HG03520 (cell line): ENCODE data around the gene RADIL.
"Not testable (repeated sequence)": the region's sequence is repeated elsewhere in the genome, so short reads cannot be mapped to it uniquely, and the experiment has no call there.

ENCODE experiments used
- ATAC-seq: cut with Tn5 transposase; IDR thresholded peaks from one replicate; pipeline ENCODE4 v1.9.1; 2021; ENCODE audit warnings: mild to moderate bottlenecking, moderate library complexity; ENCODE audit not compliant: unreplicated experiment

Gene RADIL

DNA sequence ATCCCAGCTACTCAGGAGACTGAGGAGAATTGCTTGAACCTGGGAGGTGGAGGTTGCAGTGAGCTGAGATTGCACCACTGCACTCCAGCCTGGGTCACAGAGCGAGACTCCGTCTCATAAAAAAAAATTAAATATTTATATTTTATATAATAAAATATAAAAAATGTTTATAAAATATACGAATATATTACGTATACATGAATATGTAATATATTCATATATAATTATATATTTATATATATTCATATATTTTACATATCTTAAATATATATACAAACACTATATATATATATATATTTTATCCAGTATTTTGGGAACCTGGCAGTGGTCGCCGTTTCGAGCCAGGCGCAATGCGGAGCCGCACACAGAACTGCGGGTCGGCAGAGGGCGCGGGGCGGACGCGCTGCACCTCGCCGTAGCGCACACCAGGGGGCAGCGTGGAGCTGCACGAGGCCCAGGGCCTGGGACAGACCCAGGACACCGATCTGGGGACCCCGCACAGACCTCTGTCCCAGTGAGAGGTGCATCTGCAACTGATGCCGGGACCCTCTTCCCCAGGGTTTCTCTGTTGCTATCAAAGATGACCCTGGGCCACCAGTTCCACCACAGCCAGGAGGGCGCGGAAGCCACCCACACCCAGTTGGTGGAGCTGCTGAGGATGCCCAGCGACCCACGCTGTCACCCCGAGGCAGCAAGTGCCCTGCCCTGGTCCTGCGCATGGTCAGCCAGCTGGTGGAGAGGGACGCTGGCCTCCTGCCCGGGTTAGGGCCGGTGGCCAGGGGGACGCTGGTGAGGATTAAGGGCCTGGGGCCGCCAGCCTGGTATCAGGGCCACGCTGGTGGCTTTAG, 85.4 kb downstream of the RADIL start:
- ATAC-seq: peak; percentile 69

- no peak for ATAC-seq
Measured at GRCh38 chr7:4796453-4796852, 87.1 kb downstream of the RADIL start.

- no peak for ATAC-seq
Measured at GRCh38 chr7:4794591-4795350, 88.7 kb downstream of the RADIL start.

DNA sequence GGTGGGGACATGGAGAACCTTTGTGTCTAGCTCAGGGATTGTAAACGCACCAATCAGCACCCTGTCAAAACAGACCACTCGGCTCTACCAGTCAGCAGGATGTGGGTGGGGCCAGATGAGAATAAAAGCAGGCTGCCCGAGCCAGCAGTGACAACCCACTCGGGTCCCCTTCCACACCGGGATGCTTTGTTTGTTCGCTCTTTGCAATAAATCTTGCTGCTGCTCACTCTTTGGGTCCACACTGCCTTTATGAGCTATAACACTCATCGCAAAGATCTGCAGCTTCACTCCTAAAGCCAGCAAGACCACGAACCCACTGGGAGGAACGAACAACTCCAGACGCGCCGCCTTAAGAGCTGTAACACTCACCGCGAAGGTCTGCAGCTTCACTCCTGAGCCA, 89.3 kb downstream of the RADIL start:
- not testable (repeated sequence) for ATAC-seq

- ATAC-seq: not testable (repeated sequence)
Measured at GRCh38 chr7:4793385-4793993, 90.0 kb downstream of the RADIL start.

DNA sequence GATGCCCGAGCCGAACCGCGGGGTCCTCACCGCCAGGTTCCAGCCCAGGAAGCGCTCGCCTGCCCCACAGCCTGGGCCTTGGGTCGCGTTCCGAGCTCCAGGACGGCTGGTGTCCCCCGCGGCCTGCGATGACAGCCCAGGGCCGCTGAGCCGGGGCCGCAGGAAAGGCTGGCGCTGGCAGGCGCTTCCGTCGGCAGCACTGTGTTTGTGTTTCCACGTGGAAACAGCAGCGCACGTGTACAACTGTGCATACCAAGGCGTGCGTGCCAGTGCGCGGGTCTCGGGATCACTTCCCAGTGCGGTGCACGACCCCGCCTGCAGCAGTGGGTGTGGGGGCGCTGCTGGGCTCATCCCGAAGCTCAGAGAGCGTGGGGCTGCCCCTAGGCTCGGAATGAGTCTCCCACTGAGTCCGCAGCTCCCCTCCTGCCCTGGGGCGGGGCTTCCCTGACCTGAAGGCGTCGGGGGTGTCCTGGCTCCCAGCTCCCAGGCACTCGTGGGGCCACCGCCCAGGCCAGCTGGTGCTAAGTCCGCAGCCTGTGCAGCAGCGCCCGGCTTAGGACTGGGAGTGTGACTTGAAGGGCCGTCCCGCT, 90.9 kb downstream of the RADIL start:
- no peak for ATAC-seq

- ATAC-seq: no peak
Measured at GRCh38 chr7:4791738-4792536, 91.6 kb downstream of the RADIL start.

DNA sequence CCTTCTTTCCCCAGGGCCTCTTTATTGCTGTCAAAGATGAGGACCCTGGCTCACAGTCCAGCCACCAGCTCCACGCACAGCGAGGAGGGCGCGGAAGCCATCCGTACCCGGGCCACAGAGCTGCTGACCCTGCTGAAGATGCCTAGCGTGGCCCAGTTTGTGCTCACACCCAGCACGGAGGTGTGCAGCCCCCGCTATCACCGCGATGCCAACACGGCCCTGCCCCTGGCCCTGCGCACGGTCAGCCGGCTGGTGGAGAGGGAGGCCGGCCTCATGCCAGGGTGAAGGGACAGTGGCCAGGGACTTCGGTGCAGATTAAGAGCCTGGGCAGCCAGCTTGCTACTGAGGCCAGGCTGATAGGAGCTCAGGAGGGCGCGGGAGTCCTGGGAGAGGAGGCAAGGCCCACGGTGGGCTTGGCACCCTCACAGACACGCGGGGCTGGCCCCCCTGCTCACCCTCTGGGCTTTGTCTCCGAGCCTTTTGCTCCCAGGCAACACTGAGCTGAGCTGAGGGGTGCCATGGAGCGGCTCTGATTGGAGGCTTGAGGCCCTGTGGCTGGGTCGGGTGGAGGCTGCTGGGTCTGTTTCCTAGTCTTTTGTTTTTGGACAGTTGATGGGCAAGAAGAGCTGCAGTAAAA, 92.3 kb downstream of the RADIL start:
- no peak for ATAC-seq

DNA sequence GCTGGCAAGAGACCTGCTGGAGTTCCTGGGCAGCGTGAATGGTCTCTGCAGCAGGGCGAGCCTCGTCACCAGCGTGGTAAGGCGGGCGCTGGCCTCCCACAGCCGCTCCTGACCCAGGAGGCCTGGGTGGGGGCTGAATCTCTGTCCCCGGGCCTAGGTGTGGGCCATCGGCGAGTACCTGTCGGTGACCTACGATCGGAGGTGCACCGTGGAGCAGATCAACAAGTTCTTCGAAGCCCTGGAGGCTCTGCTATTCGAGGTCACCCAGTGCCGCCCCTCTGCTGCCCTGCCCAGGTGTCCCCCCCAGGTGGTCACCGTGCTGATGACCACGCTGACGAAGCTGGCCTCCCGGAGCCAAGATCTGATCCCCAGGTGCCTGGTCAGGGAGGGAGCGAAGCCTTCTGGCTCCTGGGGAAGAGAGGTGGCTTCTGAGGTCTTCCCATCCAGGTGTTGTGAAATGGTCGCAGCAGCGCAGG, 93.0 kb downstream of the RADIL start:
- ATAC-seq: no peak

DNA sequence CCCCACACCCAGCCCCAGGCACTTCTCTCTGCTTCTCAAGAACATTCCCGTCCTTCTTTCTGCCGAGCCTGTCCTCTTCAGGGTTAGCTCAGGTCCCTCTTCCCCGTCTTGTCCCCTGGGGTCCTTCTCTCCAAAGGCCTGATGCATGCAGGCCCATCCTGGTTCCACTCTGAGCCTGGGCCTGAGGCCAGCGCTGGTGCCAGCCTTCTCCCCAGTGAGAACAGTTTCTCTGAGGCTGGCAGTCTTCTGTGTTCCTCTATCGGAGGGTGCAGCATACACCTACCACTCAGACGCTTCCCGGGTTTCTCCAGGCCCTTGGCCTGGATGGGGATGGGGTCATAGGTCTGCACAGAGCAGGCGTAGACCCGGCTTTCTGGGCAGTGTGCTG, 93.4 kb downstream of the RADIL start:
- no peak for ATAC-seq

- no peak for ATAC-seq
Measured at GRCh38 chr7:4789194-4790077, 94.1 kb downstream of the RADIL start.

DNA sequence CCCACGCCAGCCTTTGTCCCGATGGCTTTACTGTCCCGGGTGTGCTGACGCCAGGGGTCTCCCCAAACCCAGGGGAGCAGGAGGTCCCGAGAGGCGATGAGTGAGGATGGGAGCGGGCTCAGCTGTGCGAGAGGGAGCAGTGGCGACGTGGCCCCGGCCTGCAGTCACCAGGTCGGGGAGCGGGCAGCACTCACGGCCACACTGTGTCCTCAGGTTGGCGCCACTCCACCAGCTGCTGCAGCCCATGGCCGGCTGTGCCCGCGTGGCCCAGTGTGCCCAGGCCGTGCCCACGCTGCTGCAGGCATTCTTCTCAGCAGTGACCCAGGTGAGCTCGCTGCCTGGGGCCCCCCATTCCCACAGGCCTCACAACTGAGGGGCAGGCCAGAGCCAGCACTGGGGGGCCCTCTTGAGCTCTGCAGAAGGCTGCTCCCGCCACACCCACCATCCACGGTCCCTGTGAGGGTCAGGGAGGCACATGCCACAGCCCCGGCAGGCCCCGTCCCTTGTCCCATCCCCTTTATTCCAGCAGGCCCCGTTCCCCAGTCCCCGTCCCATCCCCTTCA, 94.8 kb downstream of the RADIL start:
- ATAC-seq: no peak

GRCh38 chr7:4787947-4788626, 95.4 kb downstream of the RADIL start:
- ATAC-seq: no peak

DNA sequence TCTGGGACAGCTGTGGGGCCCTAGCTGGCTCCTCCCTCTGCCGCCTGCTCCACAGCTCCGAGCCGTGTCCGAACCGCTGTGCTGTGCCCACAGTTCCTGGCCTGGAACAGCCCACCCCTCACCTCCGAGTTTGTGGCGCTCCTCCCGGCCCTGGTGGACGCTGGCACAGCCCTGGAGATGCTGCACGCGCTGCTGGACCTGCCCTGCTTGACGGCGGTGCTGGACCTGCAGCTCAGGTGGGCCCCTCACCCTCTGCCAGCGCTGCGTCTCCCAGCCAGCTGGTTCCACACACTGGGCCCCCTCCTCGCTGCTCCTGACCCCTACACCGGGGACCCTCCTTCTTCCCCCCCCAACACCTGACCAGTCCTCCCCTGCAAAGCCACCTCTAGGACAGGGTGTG, 96.0 kb downstream of the RADIL start:
- no peak for ATAC-seq

DNA sequence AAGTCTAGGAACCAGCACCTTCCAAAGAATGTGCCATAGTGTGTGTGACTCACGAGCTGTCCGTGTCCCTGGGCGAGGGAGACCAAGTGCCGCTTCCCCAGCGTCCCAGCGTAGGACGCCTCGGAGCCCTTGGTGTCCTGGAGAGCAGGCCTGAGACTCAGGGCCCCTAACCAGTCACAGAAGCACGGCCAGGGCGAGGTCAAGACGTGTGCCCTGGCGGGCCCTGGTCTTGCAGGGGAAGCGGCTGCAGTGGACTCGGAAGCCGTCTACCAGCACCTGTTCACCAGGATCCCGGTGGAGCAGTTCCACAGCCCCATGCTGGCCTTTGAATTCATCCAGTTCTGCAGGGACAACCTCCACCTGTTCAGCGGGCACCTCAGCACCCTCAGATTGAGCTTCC, 97.5 kb downstream of the RADIL start:
- ATAC-seq: no peak

DNA sequence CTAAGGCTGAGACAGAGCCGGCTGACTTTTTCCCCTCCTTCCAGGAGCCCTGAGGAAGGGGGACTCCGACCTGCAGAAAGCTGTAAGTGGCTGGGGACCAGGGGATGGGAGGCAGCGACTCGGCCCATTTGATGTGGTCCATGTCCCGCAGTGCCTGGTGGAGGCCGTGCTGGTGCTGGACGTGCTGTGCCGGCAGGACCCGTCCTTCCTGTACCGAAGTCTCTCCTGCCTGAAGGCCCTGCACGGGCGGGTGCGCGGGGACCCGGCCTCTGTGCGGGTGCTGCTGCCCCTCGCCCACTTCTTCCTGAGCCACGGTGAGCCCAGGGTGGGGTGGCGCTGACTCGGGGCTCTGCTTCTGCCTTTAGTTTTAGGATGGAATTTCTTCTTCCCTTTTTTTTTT, 98.1 kb downstream of the RADIL start:
- ATAC-seq: no peak

DNA sequence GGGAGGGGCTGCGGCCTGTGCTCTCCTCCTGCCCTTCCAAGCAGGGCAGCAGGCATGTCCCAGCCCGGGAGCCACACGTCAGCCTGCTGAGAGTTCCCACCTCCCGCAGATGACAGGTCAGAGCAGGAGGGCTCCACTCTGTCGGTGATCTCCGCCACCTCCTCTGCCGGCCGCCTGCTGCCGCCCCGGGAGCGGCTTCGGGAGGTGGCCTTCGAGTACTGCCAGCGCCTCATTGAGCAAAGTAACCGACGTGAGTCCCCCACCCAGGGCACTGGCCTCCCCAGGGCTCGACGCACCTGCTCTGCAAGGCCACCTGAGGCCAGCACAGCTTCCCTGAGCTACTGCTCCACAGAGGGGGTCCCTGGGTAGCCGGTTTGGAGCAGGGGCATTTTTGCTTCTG, 98.7 kb downstream of the RADIL start:
- ATAC-seq: no peak

- ATAC-seq: no peak
Measured at GRCh38 chr7:4783762-4784351, 99.7 kb downstream of the RADIL start.
